ENCODE measurements around the gene ARL16.

GRCh38 chr17:81673561-81674258, 9.9 kb downstream of the ARL16 start:
- TF ChIP-seq ATF3 (IDR thresholded peaks at IDR 0.05), result no peak
- TF ChIP-seq CTCF (IDR thresholded peaks at IDR 0.05; ENCODE audit: low read depth, low read length, missing input control), result no peak
- no peak for TF ChIP-seq TAF1 (conservative IDR thresholded peaks at IDR 0.05)
